Fibroblast of skin of right biceps (primary cell): ENCODE measurements around the gene MAP2K1.
A peak's percentile ranks its signal among the peaks of the same experiment; 100 is the strongest.
"Not testable (repeated sequence)": the region's sequence is repeated elsewhere in the genome, so short reads cannot be mapped to it uniquely, and the experiment has no call there.

Source experiments
- DNase-seq: peaks from one replicate; pipeline ENCODE4 v3.0.0-alpha.2; 2013

Gene MAP2K1

DNA sequence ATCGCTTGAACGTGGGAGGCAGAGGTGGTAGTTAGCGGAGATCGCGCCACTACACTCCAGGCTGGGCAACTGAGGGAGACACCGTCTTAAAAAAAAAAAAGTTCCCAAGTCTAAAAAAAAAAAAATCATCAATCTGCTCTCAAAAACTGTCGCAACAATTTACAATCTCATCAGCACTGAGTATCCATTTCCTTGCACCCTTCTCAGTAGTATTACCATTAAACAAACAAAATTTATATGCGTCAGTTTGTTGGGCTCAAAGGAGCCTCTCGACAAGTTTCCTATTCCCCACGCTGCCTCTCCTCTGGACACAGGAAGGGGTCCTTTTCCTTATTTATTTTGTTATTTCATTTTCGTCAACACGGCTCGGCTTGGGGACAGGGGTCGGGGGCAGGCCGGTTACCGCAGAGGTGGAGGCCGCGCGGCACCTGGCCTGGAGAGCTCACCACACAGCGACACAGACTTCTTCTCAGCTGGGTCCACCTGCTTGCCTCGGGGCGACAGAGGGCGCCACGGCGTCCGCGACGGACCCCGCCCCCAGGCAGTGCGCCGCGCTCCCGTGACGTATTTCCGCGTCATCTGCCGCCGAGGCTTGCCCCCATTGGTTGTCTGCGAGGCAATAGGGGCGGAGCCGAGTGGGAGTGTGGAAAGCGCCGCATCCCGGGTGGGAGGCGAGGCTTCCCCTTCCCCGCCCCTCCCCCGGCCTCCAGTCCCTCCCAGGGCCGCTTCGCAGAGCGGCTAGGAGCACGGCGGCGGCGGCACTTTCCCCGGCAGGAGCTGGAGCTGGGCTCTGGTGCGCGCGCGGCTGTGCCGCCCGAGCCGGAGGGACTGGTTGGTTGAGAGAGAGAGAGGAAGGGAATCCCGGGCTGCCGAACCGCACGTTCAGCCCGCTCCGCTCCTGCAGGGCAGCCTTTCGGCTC is at the start of gene MAP2K1:
Gene MAP2K1, plus strand, starts transcription at position 709 of the 920 bp plus-strand sequence. CDS start 436 bp downstream, outside the sequence.
- peak; percentile 97 for DNase-seq

- DNase-seq, result not testable (repeated sequence)
Measured at GRCh38 chr15:66348530-66348929, 38.2 kb upstream of the MAP2K1 start.

- DNase-seq, result no peak
Measured at GRCh38 chr15:66356077-66356358, 30.7 kb upstream of the MAP2K1 start.

GRCh38 chr15:66356359-66357236 is 30.1 kb upstream of the MAP2K1 start, which contains the start of gene TIPIN:
Gene TIPIN, minus strand, starts transcription at chr15:66356685. Its CDS starts 3,738 bp downstream, at chr15:66352947.
- DNase-seq, result peak; percentile 97

DNA sequence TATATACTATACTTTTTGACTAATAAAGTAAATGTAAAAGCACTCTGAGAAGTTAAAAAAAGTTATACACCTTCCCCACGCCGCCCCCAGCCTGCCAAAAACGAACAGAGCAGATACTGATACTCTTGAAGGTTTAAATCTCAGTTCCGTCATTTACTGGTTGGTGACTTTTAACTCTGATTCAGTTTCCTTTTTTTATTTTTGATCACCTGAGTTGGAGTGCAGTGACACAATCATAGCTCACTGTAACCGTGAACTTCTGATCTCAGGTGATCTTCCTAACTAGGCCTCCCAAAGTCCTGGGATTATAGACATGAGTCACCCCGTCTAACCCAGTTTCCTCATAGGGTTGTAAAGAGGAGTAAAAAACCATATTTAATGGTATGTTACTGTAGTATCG is 27.0 kb upstream of the MAP2K1 start:
- no peak for DNase-seq

DNA sequence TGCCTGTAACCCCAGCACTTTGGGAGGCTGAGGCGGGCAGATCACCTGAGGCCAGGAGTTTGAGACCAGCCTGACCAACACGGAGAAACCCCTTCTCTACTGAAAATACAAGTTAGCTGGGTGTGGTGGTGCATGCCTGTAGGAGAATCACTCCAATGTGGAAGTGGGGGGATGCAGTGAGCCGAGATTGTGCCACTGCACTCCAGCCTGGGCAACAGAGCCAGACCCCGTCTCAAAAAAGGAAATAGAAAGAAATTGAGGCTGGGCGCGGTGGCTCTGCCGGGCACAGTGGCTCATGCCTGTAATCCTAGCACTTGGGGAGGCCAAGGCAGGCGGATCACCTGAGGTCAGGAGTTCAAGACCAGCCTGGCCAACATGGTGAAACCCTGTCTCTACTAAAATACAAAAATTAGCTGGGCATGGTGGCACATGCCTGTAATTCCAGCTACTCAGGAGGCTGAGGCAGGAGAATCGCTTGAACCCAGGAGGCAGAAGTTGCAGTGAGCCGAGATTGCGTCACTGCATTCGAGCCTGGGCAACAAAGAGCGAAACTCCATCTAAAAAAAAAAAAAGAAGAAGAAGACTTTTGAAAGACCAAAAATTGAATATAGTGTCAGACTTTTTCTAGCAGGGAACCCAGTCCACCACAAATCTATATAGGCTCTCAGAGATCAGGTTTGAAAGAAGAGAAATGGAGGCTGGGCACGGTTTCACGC is 24.8 kb upstream of the MAP2K1 start:
- DNase-seq, result not testable (repeated sequence)

DNA sequence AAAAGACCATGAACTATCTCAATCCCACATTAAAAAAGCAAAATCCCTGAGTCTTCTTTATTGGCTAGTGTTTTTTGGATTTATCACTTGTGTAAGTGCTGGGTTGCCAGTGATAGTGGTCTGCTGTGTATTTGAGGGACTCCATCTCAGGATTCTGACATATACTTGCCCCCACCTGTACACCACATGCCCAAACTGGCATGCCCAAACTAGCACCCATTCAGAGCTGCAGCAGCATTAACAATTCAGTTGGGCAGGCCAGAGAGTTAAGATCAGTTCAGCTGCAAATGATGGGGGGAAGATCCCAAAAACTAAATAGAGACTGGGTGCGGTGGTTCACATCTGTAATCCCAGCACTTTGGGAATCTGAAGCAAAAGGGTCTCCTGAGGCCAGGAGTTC is 23.9 kb upstream of the MAP2K1 start:
- no peak for DNase-seq

DNA sequence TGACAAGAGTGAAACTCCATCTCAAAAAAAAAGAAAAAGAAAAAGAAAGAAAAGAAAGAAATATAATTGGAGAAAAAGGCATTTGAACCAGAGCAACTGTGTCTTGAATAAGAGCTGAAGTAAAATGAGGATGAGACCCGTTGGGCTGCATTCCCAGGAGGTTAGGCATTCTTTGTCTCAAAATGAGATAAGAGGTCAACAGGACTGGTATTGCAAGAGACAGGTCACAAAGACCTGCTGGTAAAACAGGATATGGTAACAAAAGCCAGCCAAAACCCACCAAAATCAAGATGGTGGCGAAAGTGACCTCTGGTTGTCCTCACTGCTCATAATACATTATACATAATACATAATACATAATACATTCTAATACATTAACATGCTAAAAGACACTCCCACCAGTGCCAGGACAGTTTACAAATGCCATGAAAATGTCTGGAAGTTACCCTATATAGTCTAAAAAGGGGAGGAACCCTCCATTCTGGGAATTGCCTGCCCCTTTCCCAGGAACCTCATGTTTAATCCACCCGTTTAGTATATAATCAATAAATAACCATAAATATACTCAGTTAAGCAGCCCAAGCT is 21.7 kb upstream of the MAP2K1 start:
- no peak for DNase-seq

- DNase-seq, result no peak
Measured at GRCh38 chr15:66369773-66370651, 16.7 kb upstream of the MAP2K1 start.

DNA sequence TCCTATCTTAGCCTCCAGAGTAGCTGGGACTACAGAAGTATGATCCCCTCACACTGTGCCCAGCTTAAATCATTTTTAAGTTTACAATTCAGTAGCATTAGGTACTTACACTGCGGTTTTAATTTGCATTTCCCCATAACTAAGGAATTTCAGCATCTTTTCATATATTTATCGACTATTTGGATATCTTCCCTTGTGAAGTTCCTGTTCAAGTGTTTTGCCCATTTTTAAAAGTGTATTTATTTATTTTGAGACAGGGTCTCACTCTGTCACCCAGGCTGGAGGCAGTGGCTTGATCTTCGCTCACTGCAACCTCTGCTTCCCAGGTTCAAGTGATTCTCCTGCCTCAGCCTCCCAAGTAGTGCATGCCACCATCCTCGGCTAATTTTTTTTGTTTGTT is 12.5 kb upstream of the MAP2K1 start:
- DNase-seq, result no peak

- no peak for DNase-seq
Measured at GRCh38 chr15:66378814-66379430, 7.8 kb upstream of the MAP2K1 start.

DNA sequence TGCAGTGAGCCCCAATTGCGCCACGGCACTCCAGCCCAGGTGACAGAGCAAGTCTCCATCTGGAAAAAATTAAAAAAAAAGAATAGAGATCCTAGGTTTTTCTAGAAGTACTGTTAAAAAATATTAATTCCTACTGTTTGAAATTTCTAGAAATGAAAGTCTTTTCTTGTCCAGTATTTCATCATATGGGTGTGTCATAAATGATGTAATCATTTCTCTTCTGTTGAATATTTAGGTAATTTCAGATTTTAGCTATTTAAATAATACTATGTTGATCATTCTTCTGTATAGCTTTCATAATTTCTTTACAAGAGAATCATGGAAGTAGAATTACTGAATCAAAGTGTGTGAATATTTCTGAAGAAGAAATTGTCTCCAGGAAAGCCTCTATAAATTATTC is 5.3 kb upstream of the MAP2K1 start:
- not testable (repeated sequence) for DNase-seq

DNA sequence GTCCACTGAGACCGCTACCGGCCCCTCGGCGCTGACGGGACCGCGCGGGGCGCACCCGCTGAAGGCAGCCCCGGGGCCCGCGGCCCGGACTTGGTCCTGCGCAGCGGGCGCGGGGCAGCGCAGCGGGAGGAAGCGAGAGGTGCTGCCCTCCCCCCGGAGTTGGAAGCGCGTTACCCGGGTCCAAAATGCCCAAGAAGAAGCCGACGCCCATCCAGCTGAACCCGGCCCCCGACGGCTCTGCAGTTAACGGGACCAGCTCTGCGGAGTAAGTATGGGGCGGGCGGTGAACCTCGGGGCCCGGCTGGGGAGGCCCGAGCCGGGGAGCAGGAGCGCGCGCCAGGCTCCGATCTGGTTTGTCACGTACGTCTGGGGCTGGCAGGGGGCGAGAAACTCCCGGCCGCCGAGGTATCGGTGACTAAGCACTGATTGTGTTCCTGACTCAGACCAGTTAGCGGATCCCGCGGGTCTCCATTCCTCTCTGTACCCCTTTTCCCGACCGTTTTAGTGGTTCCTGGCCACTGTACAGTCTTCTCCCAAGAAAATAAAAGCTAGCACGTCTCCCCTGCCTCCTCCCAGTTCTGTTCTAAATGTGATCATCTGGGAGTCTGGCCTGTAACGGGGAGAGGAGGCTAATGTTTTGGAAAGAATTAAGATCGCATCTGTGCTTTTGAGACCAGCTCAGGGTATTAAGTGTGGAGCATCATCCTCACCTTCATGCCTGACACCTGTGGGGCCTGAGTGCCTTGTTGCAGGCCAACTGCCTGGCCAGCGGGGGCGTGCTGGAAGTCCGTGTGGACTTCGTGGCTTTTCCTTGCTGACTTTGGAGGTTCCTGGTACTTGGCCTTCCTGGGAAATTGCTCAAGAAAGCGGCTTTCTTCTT is 691 bp downstream of the MAP2K1 start:
- peak; percentile 81 for DNase-seq

GRCh38 chr15:66388043-66388363 is 1.3 kb downstream of the MAP2K1 start:
- DNase-seq, result no peak

GRCh38 chr15:66388576-66388975 is 1.9 kb downstream of the MAP2K1 start:
- no peak for DNase-seq

GRCh38 chr15:66389098-66389858 is 2.6 kb downstream of the MAP2K1 start:
- DNase-seq, result no peak

DNA sequence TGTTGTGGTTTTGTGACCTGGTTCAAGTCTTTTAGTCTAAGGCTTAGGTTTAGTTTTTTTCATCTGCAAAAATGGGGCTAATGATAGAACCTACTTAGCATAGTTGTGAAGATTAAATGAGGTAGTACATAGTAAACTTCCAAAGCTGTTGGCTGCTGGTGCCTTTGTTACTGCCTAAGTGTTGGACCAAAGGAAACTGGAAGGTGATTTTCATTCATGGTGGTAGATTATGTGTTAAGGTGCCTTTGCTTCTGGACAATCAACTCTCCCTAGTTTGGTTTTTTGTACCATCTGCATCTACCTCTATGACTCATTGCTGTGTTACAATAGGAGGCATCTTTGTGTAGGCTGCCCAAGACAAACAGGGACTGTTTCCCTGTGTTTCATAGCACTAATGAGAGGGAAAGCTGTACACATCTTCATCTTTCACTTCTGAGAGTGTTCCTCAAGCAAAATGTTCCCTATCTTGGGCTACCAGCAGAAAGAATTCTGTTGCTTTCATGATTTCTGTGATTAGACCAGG is 3.2 kb downstream of the MAP2K1 start:
- DNase-seq, result no peak

DNA sequence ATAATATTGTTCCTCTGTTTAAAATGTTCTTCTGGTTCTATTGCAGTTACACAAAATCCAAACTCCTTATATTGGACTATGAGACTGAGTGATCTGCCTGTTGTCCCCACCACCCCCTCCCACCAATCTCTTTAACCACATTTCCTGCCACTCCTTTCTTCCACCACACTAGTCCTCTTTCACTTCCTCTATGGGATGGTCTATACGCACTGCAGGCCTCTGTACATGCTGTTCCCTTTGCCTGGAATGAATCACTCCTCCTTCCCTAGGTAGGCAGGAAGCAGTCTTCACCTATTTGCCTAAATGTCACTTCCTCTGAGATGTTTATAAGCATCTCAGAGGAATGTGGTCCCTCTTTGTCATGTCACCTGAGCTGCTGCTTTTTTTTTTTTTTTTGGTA is 4.0 kb downstream of the MAP2K1 start:
- no peak for DNase-seq

- not testable (repeated sequence) for DNase-seq
Measured at GRCh38 chr15:66393037-66393436, 6.3 kb downstream of the MAP2K1 start.
